Activated CD8-positive, alpha-beta memory T cell treated with anti-CD3 and anti-CD28 coated beads for 1 hour (primary cell): ENCODE data around the gene FAM169A.
"Not testable (repeated sequence)": the region's sequence is repeated elsewhere in the genome, so short reads cannot be mapped to it uniquely, and the experiment has no call there.

Source experiments
- DNase-seq, 2 donors: peaks; one replicate each; pipeline ENCODE4 v3.0.0-alpha.2; 2020; ENCODE audit warnings: low read depth in 1 of 2; ENCODE audit errors: extremely low read depth in 1 of 2

FAM169A gene, protein sequence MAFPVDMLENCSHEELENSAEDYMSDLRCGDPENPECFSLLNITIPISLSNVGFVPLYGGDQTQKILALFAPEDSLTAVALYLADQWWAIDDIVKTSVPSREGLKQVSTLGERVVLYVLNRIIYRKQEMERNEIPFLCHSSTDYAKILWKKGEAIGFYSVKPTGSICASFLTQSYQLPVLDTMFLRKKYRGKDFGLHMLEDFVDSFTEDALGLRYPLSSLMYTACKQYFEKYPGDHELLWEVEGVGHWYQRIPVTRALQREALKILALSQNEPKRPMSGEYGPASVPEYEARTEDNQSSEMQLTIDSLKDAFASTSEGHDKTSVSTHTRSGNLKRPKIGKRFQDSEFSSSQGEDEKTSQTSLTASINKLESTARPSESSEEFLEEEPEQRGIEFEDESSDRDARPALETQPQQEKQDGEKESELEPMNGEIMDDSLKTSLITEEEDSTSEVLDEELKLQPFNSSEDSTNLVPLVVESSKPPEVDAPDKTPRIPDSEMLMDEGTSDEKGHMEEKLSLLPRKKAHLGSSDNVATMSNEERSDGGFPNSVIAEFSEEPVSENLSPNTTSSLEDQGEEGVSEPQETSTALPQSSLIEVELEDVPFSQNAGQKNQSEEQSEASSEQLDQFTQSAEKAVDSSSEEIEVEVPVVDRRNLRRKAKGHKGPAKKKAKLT

DNA sequence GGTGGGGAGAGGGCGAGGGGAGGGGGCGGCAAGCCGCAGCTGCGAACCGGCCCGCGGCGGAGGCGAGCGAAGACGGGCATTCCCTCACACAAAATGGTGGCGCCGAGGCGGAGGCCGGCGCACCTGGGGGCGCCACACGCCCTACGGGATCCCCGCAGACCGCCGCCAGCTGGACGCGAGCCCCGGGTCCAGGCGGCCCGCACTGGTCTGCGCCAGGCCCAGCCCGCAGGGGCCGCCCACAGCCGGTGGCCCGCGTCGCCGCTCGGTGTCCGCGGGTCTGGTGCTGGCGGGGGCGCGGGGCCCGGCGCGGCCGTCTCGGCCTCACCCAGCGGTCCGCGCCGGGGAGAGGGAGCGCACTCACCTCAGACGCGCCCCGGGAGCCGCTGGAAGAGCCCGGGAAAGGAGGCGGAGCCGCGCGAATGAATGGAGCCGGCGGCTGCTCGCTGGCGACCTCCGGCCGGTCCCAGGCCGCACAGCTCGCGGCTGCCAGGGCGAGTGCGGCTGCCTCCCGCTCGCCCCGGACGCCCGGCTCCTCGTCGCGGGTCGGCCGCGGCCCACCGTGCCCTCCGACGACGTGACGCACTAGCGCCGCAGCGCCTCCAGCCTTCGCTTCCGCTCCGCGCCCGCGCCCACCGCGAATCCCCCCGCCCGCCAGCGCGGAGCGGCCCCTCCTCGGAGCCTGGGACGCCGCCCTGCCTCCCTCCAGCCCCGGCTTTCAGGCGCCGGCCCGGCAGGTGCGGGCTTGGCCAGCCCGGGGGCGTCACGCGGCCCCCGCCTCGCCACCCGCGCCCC is at the start of gene FAM169A:
TSS of gene FAM169A (minus strand) at position 584 of the 792 bp plus-strand sequence. CDS start 24,711 bp downstream, outside the sequence.
- peak; percentile 19 to 39 for DNase-seq

- no peak for DNase-seq
Measured at GRCh38 chr5:74915488-74915887, 49.3 kb upstream of the FAM169A start.

GRCh38 chr5:74911421-74911820 is 45.2 kb upstream of the FAM169A start:
- DNase-seq: not testable (repeated sequence)

DNA sequence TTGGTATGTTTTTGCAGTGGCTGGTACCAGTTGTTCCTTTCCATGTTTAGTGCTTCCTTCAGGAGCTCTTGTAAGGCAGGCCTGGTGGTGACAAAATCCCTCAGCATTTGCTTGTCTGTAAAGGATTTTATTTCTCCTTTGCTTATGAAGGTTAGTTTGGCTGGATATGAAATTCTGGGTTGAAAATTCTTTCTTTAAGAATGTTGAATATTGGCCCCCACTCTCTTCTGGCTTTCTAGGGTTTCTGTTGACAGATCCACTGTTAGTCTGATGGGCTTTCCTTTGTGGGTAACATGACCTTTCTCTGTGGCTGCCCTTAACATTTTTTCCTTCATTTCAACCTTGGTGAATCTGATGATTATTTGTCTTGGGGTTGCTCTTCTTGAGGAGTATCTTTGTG is 43.7 kb upstream of the FAM169A start:
- DNase-seq: not testable (repeated sequence)

DNA sequence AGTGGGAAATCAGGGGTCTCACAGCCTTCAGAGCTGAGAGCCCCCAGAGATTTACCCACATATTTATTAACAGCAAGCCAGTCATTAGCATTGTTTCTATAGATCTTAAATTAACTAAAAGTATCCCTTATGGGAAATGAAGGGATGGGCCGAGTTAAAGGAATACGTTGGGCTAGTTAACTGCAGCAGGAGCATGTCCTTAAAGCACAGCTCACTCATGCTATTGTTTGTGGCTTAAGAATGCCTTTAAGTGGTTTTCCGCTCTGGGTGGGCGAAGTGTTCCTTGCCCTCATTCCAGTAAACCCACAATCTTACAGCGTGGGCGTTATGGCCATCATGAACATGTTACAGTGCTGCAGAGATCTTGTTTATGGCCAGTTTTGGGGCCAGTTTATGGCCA is 42.0 kb upstream of the FAM169A start:
- not testable (repeated sequence) for DNase-seq

DNA sequence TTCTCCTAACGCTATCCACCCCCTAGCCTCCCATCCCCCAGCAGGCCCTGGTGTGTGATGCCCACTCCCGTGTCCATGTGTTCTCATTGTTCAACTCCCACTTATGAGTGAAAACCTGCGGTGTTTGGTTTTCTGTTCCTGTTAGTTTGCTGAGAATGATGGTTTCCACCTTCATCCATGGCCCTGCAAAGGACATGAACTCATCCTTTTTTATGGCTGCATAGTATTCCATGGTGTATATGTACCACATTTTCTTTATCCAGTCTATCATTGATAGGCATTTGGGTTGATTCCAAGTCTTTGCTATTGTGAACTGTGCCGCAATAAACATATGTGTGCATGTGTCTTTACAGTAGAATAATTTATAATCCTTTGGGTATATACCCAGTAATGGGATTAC is 38.5 kb upstream of the FAM169A start:
- not testable (repeated sequence) for DNase-seq

DNA sequence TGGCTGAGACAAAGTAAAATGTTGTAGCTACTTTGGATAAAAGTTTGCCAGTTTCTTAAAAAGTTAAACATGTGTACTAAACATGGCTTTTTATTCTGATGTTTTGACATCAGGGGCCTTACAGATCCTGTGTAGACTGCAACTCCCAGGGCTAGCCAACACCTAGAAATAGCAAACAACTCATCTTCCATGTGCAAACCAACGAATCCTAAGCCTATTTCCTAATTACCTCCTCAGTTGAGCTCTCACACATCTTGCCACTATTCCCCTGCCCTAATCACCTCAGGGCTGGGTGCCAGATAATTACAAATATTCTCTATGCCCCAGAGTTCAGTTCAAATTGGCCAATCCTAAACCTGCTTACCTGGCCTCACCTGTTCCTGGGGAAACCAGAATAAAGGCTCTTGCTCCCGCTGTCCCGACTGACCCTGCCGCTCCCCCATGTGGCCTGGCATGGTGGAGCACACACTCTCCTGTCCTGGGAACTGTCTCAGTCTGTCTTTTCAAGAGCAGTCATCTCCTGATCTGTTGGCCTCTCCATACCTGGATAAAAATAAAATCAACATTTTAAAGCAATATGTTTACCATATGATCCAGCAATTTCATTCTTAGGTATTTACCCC is 37.1 kb upstream of the FAM169A start:
- DNase-seq: peak in 1 of 2 donors; percentile 5

DNA sequence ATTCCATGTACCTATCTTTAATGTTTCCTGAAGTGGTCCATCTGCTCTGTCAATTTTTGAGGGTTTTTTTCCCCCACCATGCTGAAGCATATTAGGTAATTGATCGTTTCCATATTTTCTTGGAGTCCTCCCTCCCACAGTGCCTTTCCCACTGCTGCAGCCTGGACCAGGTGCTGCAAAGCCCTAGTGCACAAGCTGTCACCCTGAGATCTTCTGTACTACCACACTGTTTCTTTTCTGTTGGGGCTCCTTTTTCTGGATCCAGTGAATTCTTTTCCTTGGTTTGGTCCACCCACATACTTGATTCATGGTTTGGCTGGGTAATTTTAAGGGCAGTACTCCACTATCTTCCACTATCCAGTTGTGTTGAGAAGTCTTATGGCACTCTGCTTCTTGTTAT is 30.9 kb upstream of the FAM169A start:
- no peak for DNase-seq

DNA sequence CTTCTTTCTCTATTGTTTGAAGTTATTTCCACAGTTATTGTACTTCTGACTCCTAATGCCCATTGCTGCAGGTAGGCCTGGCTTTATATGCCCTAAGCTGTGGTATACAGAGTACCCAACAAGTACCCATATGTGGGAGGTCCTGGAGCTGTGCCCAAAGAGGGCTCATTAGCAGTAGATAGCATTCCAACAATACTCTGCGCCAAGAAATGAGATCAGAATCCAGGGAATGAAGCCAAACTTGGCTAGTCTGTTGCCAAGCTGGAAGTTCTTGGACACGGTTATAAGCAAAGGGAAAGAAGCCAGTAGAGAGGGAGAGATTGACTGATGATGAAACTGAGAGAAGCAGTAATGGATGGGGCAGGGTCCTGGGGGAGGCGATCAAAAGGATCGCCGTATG is 29.7 kb upstream of the FAM169A start:
- DNase-seq: no peak

- DNase-seq: no peak
Measured at GRCh38 chr5:74894351-74894750, 28.2 kb upstream of the FAM169A start.

GRCh38 chr5:74892921-74893320 is 26.7 kb upstream of the FAM169A start:
- DNase-seq: no peak

DNA sequence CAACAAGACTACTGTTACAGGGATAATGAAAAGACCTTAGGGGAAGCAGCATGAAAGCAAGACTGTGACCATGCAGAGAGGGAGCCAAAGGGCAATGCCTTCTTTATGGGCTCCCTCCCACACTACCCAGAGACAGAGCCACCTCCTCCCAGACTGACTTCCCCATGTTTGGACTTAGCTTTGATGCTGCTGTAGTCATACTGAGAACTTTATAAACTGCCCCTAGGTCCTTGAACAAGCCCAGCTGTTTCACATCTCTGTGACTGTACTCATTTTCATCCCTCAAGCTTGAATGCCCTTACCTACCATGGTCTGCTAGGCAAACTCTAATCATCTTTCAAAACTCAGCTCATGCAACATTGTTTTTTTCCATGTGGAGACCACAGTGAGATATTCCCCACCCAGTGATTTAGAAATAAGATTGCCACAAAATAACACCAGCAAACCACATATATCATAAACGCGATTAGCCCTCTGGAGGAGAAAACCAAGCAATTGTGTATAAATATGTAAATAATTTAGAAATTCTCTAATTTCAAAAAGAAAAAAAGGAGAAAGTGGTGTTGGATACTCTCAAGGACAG is 23.4 kb upstream of the FAM169A start:
- DNase-seq: no peak

GRCh38 chr5:74888117-74888516 is 21.9 kb upstream of the FAM169A start:
- DNase-seq: no peak

- no peak for DNase-seq
Measured at GRCh38 chr5:74885170-74885569, 19.0 kb upstream of the FAM169A start.

- DNase-seq: not testable (repeated sequence)
Measured at GRCh38 chr5:74882379-74883134, 16.4 kb upstream of the FAM169A start.

DNA sequence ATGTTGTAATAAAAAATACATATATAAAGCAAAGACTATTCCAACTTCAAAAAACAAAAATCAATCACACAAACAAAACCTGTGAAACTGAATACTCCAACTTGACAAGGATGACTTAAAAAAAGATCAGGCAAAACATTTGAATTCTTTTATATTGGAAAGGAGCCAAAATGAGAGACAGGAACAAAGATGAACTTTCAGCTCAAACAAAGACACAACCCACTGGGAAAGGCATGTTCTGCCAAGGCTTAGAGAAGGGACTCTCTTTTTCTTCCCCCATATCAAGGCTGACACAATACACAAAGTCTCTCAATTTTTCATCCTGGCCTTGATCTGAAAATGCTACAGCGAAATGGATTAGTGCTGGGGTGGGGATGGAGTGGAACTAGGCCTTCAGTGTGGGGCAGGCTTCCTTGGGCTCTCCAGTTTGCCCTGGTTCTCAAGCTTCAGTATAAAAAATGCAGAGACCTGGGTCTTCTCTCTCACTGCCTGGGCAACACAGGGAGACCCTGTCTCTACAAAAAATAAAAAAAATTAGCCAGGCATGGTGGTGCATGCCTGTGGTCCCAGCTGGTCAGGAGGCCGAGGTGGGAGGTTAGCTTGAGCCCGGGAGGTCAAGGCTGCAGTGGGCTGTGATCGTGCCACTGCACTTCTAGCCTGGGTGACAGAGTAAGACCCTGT is 11.6 kb upstream of the FAM169A start:
- no peak for DNase-seq

DNA sequence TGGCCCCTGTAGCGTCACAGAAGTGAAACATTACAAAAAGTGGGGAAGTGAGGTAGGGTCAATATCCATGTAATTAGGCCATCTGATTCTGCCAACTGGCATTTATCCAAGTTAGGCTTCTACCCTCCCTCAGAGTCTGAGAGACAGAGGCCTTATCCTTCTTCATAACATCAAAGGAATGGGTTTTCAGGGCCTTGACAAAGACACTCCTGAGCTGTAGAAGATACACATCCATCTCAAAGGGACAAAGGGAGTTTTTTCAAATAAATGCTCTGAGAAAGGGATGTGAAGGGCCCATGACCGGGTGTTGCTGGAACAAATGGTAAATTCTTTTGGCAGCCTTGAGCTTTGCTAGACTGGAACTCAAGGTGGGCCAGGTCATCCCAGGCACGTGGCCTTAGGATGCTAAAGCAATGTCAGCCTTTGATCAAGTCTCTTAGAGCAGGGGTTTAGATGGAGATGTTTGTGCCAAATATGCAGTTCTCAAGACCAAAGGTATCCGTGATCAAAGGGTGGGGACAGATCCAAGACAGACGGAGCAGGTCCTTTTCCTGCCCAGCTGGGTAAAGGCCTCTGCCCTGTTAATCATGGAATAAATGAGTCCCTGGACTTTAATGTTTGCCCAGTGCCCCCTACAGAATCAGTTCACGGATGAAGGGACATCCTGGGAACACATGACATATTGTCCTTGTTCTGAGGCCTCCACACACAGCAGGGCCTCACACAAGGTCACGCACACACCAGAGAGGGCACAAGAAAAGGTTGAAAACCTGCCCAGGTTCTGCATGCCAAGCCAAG is 10.0 kb upstream of the FAM169A start:
- DNase-seq: no peak

GRCh38 chr5:74873525-74874249 is 7.5 kb upstream of the FAM169A start:
- no peak for DNase-seq
